ENCODE results near the gene ST6GALNAC5.
"Not testable (repeated sequence)": the region's sequence is repeated elsewhere in the genome, so short reads cannot be mapped to it uniquely, and the experiment has no call there.

ST6GALNAC5 gene

DNA sequence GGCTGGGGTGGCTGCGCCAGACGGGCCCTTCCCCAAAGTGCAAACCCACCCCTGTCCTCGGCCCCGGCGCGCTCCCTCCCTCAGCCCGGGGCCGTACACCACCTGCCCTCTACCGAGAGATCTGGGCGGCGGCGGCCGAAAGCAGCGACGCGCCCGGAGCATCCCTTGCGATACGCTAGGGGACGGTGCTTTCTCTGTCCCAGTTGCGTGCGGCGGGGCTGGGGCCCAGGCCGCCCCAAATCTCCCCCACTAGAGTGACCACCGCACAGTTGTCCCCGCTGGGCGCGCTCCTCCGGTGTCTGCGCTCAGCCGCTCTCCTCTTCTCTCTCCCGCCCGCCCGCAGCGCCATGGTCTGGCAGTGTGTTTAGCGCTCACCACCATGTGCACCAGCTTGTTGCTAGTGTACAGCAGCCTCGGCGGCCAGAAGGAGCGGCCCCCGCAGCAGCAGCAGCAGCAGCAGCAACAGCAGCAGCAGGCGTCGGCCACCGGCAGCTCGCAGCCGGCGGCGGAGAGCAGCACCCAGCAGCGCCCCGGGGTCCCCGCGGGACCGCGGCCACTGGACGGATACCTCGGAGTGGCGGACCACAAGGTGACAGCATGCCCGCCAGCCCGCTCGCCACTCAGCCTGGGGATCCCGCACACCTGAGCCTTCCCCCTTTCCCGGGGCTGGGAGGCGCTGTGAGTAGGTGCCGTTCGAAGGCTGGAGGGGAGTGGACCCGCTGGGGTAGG is 1.0 kb downstream of the ST6GALNAC5 start:
- no peak for DNase-seq

- DNase-seq, result no peak
Observed at GRCh38 chr1:76868916-76869315, 1.6 kb downstream of the ST6GALNAC5 start.

GRCh38 chr1:76870037-76870436 is 2.8 kb downstream of the ST6GALNAC5 start:
- no peak for DNase-seq

DNA sequence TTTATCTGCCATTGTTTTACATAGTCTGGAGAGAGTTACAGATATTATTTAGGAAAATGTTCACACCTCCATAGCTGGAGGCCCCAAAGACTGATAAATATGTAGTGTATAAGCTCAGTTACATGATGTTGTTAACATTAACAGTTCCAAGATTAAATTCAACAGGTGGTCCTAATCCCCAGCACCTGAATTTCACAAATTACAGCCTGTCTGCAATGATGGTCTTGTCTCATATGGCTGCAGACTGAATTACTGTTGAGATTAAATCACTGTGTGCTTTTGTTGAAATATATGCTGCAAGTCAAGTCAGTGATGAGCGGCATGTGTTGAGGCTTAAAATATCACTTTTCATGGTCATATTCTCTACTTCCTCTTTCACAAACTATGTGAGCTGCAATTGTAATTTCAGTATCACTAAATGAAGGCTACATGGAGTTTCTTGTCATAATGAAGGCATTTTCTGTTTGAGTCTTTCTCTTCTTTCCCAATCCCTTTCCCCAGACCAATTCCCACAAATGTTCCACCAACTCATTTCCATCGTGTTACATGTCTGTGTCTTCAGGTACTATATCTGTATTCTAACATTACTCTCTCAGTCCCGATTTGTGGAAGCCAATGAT is 4.2 kb downstream of the ST6GALNAC5 start:
- no peak for DNase-seq

DNA sequence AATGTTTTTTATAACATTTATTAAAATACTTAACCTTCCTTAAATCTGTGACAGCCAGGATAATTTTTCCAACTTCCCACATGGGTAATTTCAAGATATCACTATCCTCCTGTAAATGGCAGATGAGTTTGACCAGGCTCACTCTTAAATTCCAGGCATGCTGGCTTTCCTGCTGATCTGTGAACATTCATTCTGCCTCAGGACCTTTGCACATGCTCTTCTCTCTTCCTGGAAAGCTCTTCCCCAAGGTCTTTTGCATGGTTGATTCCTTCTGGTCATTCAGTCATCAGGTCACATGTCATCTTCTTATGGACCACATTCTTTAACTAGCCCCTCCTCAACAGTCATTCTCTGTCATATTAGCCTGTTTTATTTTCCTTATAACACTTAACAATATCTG is 5.7 kb downstream of the ST6GALNAC5 start:
- no peak for DNase-seq

GRCh38 chr1:76876655-76877395 is 9.5 kb downstream of the ST6GALNAC5 start:
- no peak for DNase-seq

DNA sequence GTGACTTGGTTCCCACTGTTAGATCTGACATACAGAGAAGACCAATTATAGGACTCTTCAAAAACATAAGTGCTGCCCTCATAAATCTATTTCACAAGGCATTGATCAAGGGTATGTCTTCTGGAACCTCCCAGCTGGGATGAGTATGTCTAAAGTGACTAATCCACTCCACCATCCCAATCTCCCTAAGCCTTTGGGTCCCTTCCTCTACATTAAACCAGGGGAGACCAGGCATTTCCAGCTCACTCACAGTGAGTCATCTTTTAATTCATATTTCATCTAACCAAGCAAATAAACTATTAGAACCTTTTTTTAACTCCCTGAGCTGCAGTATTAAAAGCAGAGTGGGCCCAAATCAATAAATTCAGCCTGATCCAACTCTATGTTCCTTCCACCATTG is 11.7 kb downstream of the ST6GALNAC5 start:
- not testable (repeated sequence) for DNase-seq

DNA sequence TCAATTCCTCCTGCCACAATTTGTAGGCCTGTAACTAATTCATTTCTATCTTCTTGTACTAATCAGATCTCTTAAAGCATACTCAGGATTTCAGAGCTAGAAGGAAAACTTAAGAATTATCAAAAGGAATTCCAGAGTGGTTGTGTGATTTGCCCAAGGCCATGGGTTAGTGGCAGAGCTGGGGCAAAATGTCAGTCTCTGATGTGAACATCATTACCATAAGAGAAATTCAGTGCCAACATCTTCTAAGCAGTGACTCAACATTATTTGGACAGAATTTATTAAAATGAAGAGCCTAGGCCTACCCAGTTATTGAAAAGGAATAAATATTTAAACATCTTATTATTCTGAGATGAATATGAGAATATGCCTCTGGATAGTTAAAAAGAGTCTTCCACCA is 14.5 kb downstream of the ST6GALNAC5 start:
- no peak for DNase-seq

DNA sequence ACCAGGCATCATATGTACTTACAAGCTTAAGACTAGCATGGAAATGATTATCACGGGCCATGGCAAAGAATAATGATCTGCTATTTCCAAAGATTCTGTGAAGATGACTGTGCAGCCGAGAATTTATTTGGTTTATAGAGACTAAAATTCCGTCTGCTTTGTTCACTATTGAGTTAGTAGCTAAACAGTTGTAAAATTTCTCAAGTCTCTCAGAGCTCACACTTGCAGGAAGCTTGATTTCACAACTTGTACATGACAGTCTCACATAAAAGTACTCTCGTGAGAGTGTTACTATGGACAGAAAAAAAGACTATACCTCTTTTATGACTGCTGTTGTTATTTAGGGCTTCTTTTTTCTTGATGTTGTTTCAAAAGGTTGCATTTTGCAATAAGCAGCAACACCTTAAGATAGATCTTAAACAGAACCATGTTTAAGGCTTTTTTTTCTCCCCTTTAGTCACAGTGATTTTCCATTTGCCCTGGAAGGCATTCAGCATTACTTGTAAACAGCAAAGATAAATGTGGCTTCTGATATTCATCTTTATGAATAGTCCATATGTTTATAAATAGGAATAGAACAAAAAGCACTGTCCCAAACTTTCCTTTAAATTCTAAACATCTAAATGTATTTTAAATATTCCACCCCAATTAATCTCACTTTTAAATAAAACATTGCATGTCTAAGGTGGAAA is 24.8 kb downstream of the ST6GALNAC5 start:
- no peak for DNase-seq

DNA sequence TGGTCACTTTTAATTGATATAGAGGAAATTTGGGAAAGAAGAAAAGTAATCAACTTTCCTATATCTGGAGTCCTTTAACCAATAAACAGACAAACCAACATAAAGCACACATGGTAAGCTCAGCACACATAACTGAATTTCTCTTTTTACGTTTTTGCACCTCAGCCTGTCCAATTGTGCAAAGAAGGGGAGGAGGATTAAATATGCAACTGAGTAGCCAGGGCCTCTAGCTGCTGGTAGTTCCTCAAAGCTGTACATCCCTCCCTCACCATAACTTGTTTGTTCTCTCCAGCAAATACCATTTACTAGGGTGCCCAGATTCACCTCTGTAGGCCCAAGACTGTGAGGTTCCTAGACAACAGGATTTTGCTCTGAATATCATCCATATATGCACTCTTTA is 25.4 kb downstream of the ST6GALNAC5 start:
- no peak for DNase-seq

GRCh38 chr1:76901158-76901767 is 34.0 kb downstream of the ST6GALNAC5 start:
- no peak for DNase-seq

GRCh38 chr1:76905876-76906595 is 38.8 kb downstream of the ST6GALNAC5 start:
- DNase-seq, result no peak

DNA sequence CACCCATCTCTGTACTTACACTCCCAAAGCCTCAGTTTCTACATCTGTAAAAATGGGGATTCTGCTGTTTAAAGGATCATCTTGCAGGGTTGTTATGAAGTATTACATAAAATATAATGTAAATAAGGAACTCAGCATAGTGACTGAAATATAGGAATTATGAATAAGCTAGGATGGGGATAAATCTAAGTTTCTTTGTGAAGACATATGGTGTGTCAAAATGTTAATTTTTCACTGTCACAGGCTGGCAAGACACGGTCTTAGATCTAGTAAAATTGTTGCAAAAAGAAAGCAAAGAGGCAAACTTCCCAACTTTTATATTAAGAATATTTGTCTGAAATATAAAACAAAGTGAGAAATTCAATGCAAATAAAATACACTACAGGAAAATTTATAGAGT is 42.0 kb downstream of the ST6GALNAC5 start:
- DNase-seq, result no peak

- DNase-seq, result no peak
Observed at GRCh38 chr1:76919085-76919484, 51.8 kb downstream of the ST6GALNAC5 start.

GRCh38 chr1:76921590-76921989 is 54.3 kb downstream of the ST6GALNAC5 start:
- DNase-seq, result no peak

DNA sequence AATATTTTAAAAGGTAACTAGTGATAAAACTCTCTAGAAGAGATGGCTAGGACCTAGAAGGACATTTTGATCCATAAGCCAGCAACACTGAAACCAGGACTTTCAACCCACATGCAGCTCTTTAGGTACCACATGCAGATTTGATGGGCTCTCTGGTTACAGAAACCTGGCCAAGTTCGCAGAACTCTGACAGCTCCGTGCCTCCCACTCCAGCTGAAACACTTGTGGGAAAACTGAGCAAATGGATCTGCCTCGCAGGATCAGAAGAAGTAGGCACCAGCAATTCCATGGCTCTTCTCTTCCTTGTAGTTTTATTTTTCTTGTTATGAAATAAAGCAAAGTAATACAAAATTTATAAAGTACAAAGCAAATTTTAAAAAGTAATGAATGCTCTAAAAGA is 58.5 kb downstream of the ST6GALNAC5 start:
- DNase-seq, result no peak

GRCh38 chr1:76928522-76928921 is 61.2 kb downstream of the ST6GALNAC5 start:
- no peak for DNase-seq

DNA sequence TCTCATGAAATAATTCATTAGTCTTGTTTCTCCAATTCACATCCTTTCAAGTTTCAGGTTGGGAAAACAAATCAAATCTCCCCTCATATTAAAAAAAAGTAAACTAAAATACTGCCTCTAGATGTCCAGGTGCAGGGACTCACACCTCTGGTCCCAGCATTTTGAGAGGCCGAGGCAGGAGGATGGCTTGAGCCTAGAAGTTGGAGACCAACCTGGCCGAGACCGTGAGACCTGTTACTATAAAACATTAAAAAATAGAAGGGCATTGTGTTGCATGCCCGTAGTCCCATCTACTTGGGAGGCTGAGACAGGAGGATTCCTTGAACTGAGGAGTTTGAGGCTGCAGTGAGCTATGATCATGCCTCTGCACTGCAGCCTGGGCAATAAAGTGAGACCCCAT is 61.9 kb downstream of the ST6GALNAC5 start:
- no peak for DNase-seq

GRCh38 chr1:76933847-76934815 is 66.9 kb downstream of the ST6GALNAC5 start:
- DNase-seq, result no peak

GRCh38 chr1:76938304-76938703 is 71.0 kb downstream of the ST6GALNAC5 start:
- no peak for DNase-seq

Measured in activated CD4-positive, alpha-beta T cell treated with anti-CD3 and anti-CD28 coated beads, Interleukin-2, amount 50 U/mL, for 4 hours (primary cell).